Lower leg skin (tissue), 3 donors: Measurements from ENCODE around the gene MCM8.

Experiments used
- POLR2A ChIP-seq, 2 donors: fragments of 450-650 bp; IDR thresholded peaks; one replicate each; pipeline ENCODE4 v1.6.1; 2016 to 2017; ENCODE audit warnings: antibody characterized with exemption in 2 of 2, mild to moderate bottlenecking in 1 of 2, moderate library complexity in 1 of 2
- TF ChIP-seq, protein P1 (sequence below), 3 donors: fragments of 450-650 bp; IDR thresholded peaks; one replicate each; pipeline ENCODE4 v1.5.1; 2016; ENCODE audit warnings: antibody characterized with exemption in 3 of 3, mild to moderate bottlenecking in 3 of 3, moderate library complexity in 2 of 3

DNA sequence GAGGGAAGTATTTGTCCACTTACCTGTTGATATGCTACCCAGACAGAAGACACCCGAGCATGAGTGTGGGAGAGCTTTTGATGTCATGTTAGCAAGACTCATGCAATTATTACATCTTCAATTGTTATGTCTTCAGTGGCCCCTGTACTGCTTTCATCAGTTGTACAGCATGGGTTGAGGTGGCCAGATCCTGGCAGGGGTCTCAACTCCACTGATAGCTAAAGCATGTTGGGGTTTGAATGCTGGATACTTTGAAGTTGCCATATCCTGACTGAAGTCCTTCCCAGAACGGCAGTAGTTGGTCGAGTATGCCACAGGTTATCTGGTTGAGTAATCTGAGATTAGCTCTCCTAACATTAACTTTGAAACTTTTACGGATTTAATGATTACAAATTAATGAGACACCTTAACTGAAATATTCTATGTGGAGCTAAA is 56.7 kb downstream of the MCM8 start:
- TF ChIP-seq, protein P1, sequence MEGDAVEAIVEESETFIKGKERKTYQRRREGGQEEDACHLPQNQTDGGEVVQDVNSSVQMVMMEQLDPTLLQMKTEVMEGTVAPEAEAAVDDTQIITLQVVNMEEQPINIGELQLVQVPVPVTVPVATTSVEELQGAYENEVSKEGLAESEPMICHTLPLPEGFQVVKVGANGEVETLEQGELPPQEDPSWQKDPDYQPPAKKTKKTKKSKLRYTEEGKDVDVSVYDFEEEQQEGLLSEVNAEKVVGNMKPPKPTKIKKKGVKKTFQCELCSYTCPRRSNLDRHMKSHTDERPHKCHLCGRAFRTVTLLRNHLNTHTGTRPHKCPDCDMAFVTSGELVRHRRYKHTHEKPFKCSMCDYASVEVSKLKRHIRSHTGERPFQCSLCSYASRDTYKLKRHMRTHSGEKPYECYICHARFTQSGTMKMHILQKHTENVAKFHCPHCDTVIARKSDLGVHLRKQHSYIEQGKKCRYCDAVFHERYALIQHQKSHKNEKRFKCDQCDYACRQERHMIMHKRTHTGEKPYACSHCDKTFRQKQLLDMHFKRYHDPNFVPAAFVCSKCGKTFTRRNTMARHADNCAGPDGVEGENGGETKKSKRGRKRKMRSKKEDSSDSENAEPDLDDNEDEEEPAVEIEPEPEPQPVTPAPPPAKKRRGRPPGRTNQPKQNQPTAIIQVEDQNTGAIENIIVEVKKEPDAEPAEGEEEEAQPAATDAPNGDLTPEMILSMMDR (IDR thresholded peaks at IDR 0.05), result no peak
- no peak for TF ChIP-seq POLR2A (IDR thresholded peaks at IDR 0.05)
